HCT116 (cell line): ENCODE measurements around the gene SPATA25. TPM values are rescaled to one million over a fixed set of nuclear protein-coding genes. Genes with fewer than 3 reads are reported as not detected.

Experiments used
- ATAC-seq: fragments of 200-7000 bp; cut with Tn5 transposase; 2 replicates; pipeline ENCODE4 v1.9.1; 2020; ENCODE audit warnings: mild to moderate bottlenecking, moderate library complexity
- BruUV-seq: library from RNA; stranded (reverse); fragments of 400-500 nt; replicated peaks from 2 replicates; lab custom pipeline; 2021; lab: Mats Ljungman, UMichigan
- CTCF ChIA-PET: fragments of 300-600 bp; sonication (Branson Sonifier 250); formaldehyde crosslinking; loops from one replicate; lab custom pipeline; 2021; ENCODE audit warnings: antibody characterized with exemption; lab: Charles Lee
- POLR2A ChIA-PET: fragments of 300-600, 350-600 bp; sonication (Branson Sonifier 250); formaldehyde crosslinking; loops from one replicate; lab custom pipeline; 2021; ENCODE audit warnings: antibody characterized with exemption; lab: Charles Lee
- RAD21 ChIA-PET, 2 experiments: fragments of 300-600 bp; sonication (Branson Sonifier 250); formaldehyde crosslinking; loops; one replicate each; lab custom pipeline; 2023; ENCODE audit warnings: low total read pairs in 2 of 2; ENCODE audit not compliant: uncharacterized antibody in 2 of 2, unreplicated experiment in 2 of 2, low non-redundant PET in 1 of 2; lab: Charles Lee
- DNase-seq: peaks from one replicate; pipeline ENCODE4 v3.0.0-alpha.2; 2010; ENCODE audit warnings: low read depth, low spot score
- H2AFZ ChIP-seq: fragments of 200-600 bp; shearing (Covaris generic), sonication (generic); 2 replicates; pipeline ENCODE4 v1.6.1; 2017; ENCODE audit warnings: low read depth, mixed run types, mixed read lengths, antibody characterized with exemption, low read length; ENCODE audit not compliant: poor library complexity, severe bottlenecking
- H3K27ac ChIP-seq: 2 replicates; pipeline ENCODE4 v1.5.1; 2012; ENCODE audit warnings: low read depth, low read length
- H3K27me3 ChIP-seq: fragments of 200-600 bp; sonication (generic); 2 replicates; pipeline ENCODE4 v1.6.1; 2016; ENCODE audit warnings: mixed run types, low read length, mixed read lengths; ENCODE audit not compliant: insufficient read depth
- H3K36me3 ChIP-seq, 2 experiments: fragments of 200-500 bp in 1 of 2; fragments of 200-600 bp in 1 of 2; sonication (Bioruptor generic) in 1 of 2; sonication (generic) in 1 of 2; 2 replicates each; pipeline versions ENCODE4 v1.5.1 to v1.6.1; 2014 to 2016; ENCODE audit warnings: low read length in 2 of 2, inconsistent platforms in 1 of 2, mixed read lengths in 1 of 2, mixed run types in 1 of 2; ENCODE audit not compliant: insufficient read depth in 2 of 2, control insufficient read depth in 1 of 2
- H3K4me1 ChIP-seq, 2 experiments: fragments of 200-600 bp in 1 of 2; sonication (generic) in 1 of 2; 2 replicates each; pipeline versions ENCODE4 v1.5.1 to v1.6.1; 2012 to 2017; ENCODE audit warnings: low read length in 2 of 2, inconsistent platforms in 1 of 2, mild to moderate bottlenecking in 1 of 2, mixed read lengths in 1 of 2, mixed run types in 1 of 2, moderate library complexity in 1 of 2; ENCODE audit not compliant: insufficient read depth in 2 of 2, control insufficient read depth in 1 of 2
- H3K4me2 ChIP-seq: fragments of 200-600 bp; sonication (generic); 2 replicates; pipeline ENCODE4 v1.6.1; 2017; ENCODE audit warnings: mixed run types, low read length, mixed read lengths
- H3K4me3 ChIP-seq, 2 experiments: fragments of 200-600 bp in 1 of 2; sonication (generic) in 1 of 2; replicated peaks in 1 of 2; 2 replicates each; pipeline ENCODE4 v1.5.1; 2011 to 2016; ENCODE audit warnings: low read length in 2 of 2, control low read depth in 1 of 2, low read depth in 1 of 2, mild to moderate bottlenecking in 1 of 2, mixed read lengths in 1 of 2, mixed run types in 1 of 2
- H3K79me2 ChIP-seq: fragments of 200-600 bp; sonication (generic); 2 replicates; pipeline ENCODE4 v1.6.1; 2017; ENCODE audit warnings: mild to moderate bottlenecking, mixed run types, low read length, moderate library complexity, mixed read lengths; ENCODE audit not compliant: insufficient read depth
- H3K9ac ChIP-seq: fragments of 200-600 bp; sonication (generic); 2 replicates; pipeline ENCODE4 v1.6.1; 2016; ENCODE audit warnings: low read length, mixed read lengths
- H3K9me2 ChIP-seq: fragments of 200-600 bp; sonication (generic), shearing (Covaris generic); 2 replicates; pipeline ENCODE4 v1.6.1; 2017; ENCODE audit warnings: mixed run types, mild to moderate bottlenecking, moderate library complexity; ENCODE audit not compliant: insufficient read depth
- H3K9me3 ChIP-seq, 2 experiments: fragments of 200-500 bp in 1 of 2; fragments of 200-600 bp in 1 of 2; sonication (Bioruptor generic) in 1 of 2; sonication (generic) in 1 of 2; 2 replicates each; pipeline ENCODE4 v1.6.1; 2014 to 2017; ENCODE audit warnings: low read length in 2 of 2, mixed read lengths in 2 of 2, inconsistent platforms in 1 of 2, low read depth in 1 of 2, mild to moderate bottlenecking in 1 of 2, mixed run types in 1 of 2, moderate library complexity in 1 of 2; ENCODE audit not compliant: control insufficient read depth in 1 of 2, insufficient read depth in 1 of 2
- H4K20me1 ChIP-seq: fragments of 200-600 bp; sonication (generic), shearing (Covaris generic); 2 replicates; pipeline ENCODE4 v1.6.1; 2017; ENCODE audit warnings: mixed run types, mild to moderate bottlenecking, moderate library complexity; ENCODE audit not compliant: insufficient read depth
- CBX3 ChIP-seq: IDR thresholded peaks from 2 replicates; pipeline ENCODE4 v1.6.1; 2012; ENCODE audit warnings: low read depth
- CEBPB ChIP-seq: IDR thresholded peaks from 2 replicates; pipeline ENCODE4 v1.6.1; 2012; ENCODE audit warnings: low read depth
- EGR1 ChIP-seq: IDR thresholded peaks from 2 replicates; pipeline ENCODE4 v1.6.1; 2012; ENCODE audit warnings: low read depth
- EZH2 ChIP-seq: fragments of 200-600 bp; sonication (generic); IDR thresholded peaks from 2 replicates; pipeline ENCODE4 v1.6.1; 2017; ENCODE audit warnings: antibody characterized with exemption, mixed run types
- EZH2phosphoT487 ChIP-seq: fragments of 200-600 bp; IDR thresholded peaks from 2 replicates; pipeline ENCODE4 v1.6.1; 2018; ENCODE audit warnings: antibody characterized with exemption, borderline replicate concordance
- POLR2A ChIP-seq: IDR thresholded peaks from 2 replicates; pipeline ENCODE4 v1.7.0; 2011; ENCODE audit warnings: borderline replicate concordance; ENCODE audit not compliant: insufficient read depth, insufficient read length; ENCODE audit errors: extremely low read depth
- RAD21 ChIP-seq: IDR thresholded peaks from 2 replicates; pipeline ENCODE4 v1.6.1; 2012; ENCODE audit warnings: low read depth, mild to moderate bottlenecking
- SP1 ChIP-seq: IDR thresholded peaks from 2 replicates; pipeline ENCODE4 v1.6.1; 2012; ENCODE audit warnings: low read depth
- SRF ChIP-seq: IDR thresholded peaks from 2 replicates; pipeline ENCODE4 v1.6.1; 2012; ENCODE audit warnings: low read depth
- TCF7L2 ChIP-seq: IDR thresholded peaks from 2 replicates; pipeline ENCODE4 v1.7.0; 2011; ENCODE audit warnings: borderline replicate concordance, inconsistent platforms; ENCODE audit not compliant: insufficient read depth, insufficient read length; ENCODE audit errors: extremely low read depth
- YY1 ChIP-seq: IDR thresholded peaks from 2 replicates; pipeline ENCODE4 v1.6.1; 2011; ENCODE audit warnings: low read length, low read depth, moderate library complexity, mild to moderate bottlenecking; ENCODE audit not compliant: insufficient replicate concordance; ENCODE audit errors: extremely low read depth
- ZBTB33 ChIP-seq: IDR thresholded peaks from 2 replicates; pipeline ENCODE4 v1.6.1; 2011; ENCODE audit warnings: mild to moderate bottlenecking, low read length, moderate library complexity; ENCODE audit not compliant: insufficient replicate concordance; ENCODE audit errors: extremely low read depth
- ZFX ChIP-seq: fragments of 450-650 bp; IDR thresholded peaks from 2 replicates; pipeline ENCODE4 v1.6.1; 2017
- intact Hi-C: fragments of 100-400 bp; cut with micrococcal nuclease; formaldehyde crosslinking; loops from 2 replicates; pipeline ENCODE4 v1.10.0; 2022
- total RNA-seq: library from RNA; stranded (reverse); gene quantifications from one replicate; pipeline ENCODE4 v1.2.1, GENCODE V29; 2021; ENCODE audit not compliant: unreplicated experiment
- TF ChIP-seq, protein P1 (sequence below): IDR thresholded peaks from 2 replicates; pipeline ENCODE4 v1.6.1; 2012; ENCODE audit warnings: low read depth
- TF ChIP-seq, protein P2 (sequence below): IDR thresholded peaks from 2 replicates; pipeline ENCODE4 v1.6.1; 2012

The SPATA25 gene
- total RNA-seq, 1 experiment from 2014 or later: 0.42 TPM

- TF ChIP-seq CBX3: no peak
- TF ChIP-seq SRF: no peak
- TF ChIP-seq EZH2: no peak
- peak; percentile 24; the same call in 1 of the 2 replicates for TF ChIP-seq ZFX
- no peak for TF ChIP-seq CEBPB
These were observed 30.1 kb downstream of the SPATA25 start, which contains the start of the genes ACOT8 and ZSWIM3 (continued) for GRCh38 chr20:45857114-45857881.

- DNase-seq: no peak
- no TSS peak for BruUV-seq
- TF ChIP-seq YY1: no peak
- TF ChIP-seq ZFX: no peak
- no peak for TF ChIP-seq SP1
- TF ChIP-seq TCF7L2: no peak
- TF ChIP-seq ZBTB33: no peak
- no peak for TF ChIP-seq EZH2phosphoT487
- no peak for TF ChIP-seq POLR2A
- no peak for TF ChIP-seq CBX3
- TF ChIP-seq RAD21: no peak
- TF ChIP-seq, protein P1, sequence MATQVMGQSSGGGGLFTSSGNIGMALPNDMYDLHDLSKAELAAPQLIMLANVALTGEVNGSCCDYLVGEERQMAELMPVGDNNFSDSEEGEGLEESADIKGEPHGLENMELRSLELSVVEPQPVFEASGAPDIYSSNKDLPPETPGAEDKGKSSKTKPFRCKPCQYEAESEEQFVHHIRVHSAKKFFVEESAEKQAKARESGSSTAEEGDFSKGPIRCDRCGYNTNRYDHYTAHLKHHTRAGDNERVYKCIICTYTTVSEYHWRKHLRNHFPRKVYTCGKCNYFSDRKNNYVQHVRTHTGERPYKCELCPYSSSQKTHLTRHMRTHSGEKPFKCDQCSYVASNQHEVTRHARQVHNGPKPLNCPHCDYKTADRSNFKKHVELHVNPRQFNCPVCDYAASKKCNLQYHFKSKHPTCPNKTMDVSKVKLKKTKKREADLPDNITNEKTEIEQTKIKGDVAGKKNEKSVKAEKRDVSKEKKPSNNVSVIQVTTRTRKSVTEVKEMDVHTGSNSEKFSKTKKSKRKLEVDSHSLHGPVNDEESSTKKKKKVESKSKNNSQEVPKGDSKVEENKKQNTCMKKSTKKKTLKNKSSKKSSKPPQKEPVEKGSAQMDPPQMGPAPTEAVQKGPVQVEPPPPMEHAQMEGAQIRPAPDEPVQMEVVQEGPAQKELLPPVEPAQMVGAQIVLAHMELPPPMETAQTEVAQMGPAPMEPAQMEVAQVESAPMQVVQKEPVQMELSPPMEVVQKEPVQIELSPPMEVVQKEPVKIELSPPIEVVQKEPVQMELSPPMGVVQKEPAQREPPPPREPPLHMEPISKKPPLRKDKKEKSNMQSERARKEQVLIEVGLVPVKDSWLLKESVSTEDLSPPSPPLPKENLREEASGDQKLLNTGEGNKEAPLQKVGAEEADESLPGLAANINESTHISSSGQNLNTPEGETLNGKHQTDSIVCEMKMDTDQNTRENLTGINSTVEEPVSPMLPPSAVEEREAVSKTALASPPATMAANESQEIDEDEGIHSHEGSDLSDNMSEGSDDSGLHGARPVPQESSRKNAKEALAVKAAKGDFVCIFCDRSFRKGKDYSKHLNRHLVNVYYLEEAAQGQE: no peak
- TF ChIP-seq EGR1: no peak
- TF ChIP-seq, protein P2, sequence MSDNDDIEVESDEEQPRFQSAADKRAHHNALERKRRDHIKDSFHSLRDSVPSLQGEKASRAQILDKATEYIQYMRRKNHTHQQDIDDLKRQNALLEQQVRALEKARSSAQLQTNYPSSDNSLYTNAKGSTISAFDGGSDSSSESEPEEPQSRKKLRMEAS: no peak
- TF ChIP-seq CEBPB: no peak
These were observed 33.9 kb downstream of the SPATA25 start for GRCh38 chr20:45853484-45853883.

More at GRCh38 chr20:45853484-45853883, 33.9 kb downstream of the SPATA25 start:
- no peaks in the 10 kb centered on the region for H3K9me2 ChIP-seq
- intact Hi-C loops: no loop called here
- H2AFZ ChIP-seq: no peak overlapping the region
- no peak overlapping the region for H3K27ac ChIP-seq
- no peak overlapping the region for H3K4me2 ChIP-seq
- ChIA-PET RAD21 (no interaction called here), POLR2A (no interaction called here), CTCF (no interaction called here)
- H3K27me3 ChIP-seq: no peaks in the 10 kb centered on the region
- no peaks in the 10 kb centered on the region for H4K20me1 ChIP-seq
- H3K4me3 ChIP-seq: no peak overlapping the region
- H3K79me2 ChIP-seq: 0 out of 2 replicates have a peak, but pooled peaks cover 12% of the 10 kb centered on the region
- ATAC-seq: no peak
- H3K9ac ChIP-seq: no peak overlapping the region
- peaks cover 0 to 17% of the 10 kb centered on the region in 2 experiments; a peak in 3 of 4 replicates for H3K4me1 ChIP-seq
- H3K9me3 ChIP-seq: no peaks in the 10 kb centered on the region
- H3K36me3 ChIP-seq: no peaks in the 10 kb centered on the region
